HUES6 (cell line): ENCODE data around the gene PCSK5.

Source experiments
- H3K27ac ChIP-seq: 2 replicates; pipeline ENCODE4 v1.7.0; 2013; ENCODE audit warnings: low read depth, mild to moderate bottlenecking, low read length, inconsistent platforms
- H3K27me3 ChIP-seq: 2 replicates; pipeline ENCODE4 v1.6.1; 2013; ENCODE audit warnings: low read length; ENCODE audit not compliant: control insufficient read depth, insufficient read depth
- H3K36me3 ChIP-seq: 2 replicates; pipeline ENCODE4 v1.6.1; 2013; ENCODE audit warnings: low read length; ENCODE audit not compliant: control insufficient read depth, insufficient read depth
- H3K4me1 ChIP-seq: 2 replicates; pipeline ENCODE4 v1.6.1; 2013; ENCODE audit warnings: low read length; ENCODE audit not compliant: control insufficient read depth, insufficient read depth
- H3K4me3 ChIP-seq: 2 replicates; pipeline ENCODE4 v1.5.1; 2013; ENCODE audit warnings: low read depth, low read length
- H3K9ac ChIP-seq: one replicate; pipeline ENCODE4 v1.6.1; 2013; ENCODE audit warnings: mild to moderate bottlenecking, low read length
- H3K9me3 ChIP-seq: 2 replicates; pipeline ENCODE4 v1.6.1; 2013; ENCODE audit warnings: low read depth, low read length; ENCODE audit not compliant: control insufficient read depth, insufficient read depth

The PCSK5 gene

DNA sequence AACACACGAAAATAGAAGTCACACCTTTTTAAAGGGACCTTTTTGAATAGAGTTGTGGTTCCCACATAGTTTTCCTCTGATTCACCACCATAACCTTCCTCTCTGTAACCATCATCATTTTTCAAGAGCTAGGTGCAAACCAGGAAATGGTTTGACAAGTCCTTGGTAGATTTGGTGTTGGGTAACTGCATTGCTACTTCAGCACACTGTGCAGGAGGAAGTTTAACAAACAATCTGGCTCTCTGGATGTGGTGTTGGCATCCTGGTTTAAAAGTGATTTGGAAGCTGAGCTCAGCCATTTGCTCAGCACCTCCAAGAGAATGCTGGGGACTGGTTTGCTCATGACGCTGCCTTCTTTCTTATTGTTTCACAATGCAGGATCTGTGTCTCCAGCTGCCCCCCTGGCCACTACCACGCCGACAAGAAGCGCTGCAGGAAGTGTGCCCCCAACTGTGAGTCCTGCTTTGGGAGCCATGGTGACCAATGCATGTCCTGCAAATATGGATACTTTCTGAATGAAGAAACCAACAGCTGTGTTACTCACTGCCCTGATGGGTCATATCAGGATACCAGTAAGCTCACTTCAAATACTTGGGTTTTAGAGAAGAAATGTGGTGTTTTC is 290.7 kb downstream of the PCSK5 start:
- Histone ChIP-seq H3K27ac (no peak overlapping the region; the same call in 1 of the 2 replicates), H3K4me3 (peak overlapping the region; percentile 18; the same call in 1 of the 2 replicates), H3K9ac (peak overlapping the region; percentile 56), H3K9me3 (no peaks in the 10 kb centered on the region), H3K27me3 (no peaks in the 10 kb centered on the region), H3K4me1 (peaks cover 11% of the 10 kb centered on the region), H3K36me3 (peaks cover 3% of the 10 kb centered on the region; the same call in 1 of the 2 replicates)

DNA sequence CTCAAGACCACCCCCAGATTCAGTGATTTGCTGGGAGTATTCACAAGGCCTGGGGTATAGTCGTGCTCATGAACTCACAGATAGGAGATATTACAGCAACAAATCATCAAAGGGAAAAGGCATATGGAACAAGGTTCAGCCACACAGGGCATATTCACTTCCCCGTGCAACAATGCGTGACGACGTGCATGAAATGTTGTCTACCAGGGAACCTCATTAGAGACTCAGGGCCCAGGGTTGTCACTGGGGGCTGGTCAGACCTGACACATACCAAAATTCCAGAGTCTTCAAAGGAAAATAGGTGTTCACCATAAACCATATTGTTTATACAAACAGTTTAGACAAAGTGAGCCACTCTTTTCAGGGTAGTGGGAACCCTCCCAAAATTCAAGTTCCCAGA is 291.3 kb downstream of the PCSK5 start:
- Histone ChIP-seq H3K4me1 (peaks cover 11% of the 10 kb centered on the region), H3K9ac (no peak overlapping the region), H3K4me3 (no peak overlapping the region), H3K27ac (no peak overlapping the region; the same call in 1 of the 2 replicates), H3K36me3 (peaks cover 3% of the 10 kb centered on the region; the same call in 1 of the 2 replicates), H3K27me3 (no peaks in the 10 kb centered on the region), H3K9me3 (no peaks in the 10 kb centered on the region)

DNA sequence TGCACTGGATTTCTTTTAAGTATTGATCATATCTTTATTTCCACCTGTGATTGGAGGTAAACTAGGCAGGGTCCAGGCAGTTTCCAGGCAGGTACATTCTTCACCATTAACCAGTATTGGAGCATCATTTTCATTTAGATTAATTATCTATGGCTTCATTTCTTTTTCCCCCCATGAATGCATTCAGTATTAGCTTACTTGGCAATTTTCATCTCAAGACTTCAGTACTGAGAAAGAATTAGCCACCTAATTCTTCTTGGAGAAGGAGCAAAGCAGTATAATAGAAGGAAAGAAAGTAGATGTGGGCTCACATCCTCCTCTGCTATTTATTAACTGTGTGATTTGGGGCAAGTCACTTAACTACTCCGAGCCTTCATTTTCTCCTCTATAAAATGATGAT is 295.0 kb downstream of the PCSK5 start:
- Histone ChIP-seq H3K9ac (no peak overlapping the region), H3K9me3 (no peaks in the 10 kb centered on the region), H3K36me3 (peaks cover 6% of the 10 kb centered on the region; the same call in 1 of the 2 replicates), H3K4me3 (no peak overlapping the region), H3K27me3 (no peaks in the 10 kb centered on the region), H3K27ac (no peak overlapping the region), H3K4me1 (peaks cover 11% of the 10 kb centered on the region)

DNA sequence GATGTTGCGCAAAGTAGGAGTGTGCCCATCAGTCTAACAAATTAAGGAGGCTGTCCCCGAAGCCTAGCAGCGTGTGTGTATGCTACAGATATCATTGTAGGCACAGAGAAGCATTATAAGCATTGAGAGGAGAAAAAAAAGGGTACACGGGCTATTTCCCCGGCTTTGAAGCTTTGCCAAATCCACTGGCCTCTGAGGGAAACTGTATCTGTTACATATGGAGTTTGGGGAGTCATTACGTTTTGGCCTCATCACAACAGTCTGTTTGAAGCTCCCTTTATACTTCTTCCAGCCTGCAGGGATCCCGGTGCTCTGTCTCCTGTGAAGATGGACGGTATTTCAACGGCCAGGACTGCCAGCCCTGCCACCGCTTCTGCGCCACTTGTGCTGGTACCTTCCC is 297.8 kb downstream of the PCSK5 start:
- no peaks in the 10 kb centered on the region for H3K27me3 ChIP-seq

DNA sequence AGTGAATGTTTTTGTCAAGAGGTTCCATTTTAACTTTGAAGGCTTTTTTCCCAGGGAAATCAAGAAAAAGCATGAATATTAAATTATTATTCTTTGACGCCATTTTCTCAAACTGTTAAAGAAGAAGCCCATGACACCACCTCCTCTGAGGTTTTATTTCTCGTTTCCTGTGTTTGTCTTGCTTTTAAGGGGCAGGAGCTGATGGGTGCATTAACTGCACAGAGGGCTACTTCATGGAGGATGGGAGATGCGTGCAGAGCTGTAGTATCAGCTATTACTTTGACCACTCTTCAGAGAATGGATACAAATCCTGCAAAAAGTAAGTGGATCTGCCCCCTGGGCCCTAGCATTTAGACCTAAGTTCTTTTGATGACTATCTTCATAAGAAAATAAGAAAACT is 298.4 kb downstream of the PCSK5 start:
- Histone ChIP-seq H3K9me3 (no peaks in the 10 kb centered on the region), H3K27ac (no peak overlapping the region), H3K36me3 (0 out of 2 replicates have a peak, but pooled peaks cover 2% of the 10 kb centered on the region), H3K27me3 (no peaks in the 10 kb centered on the region), H3K9ac (no peak overlapping the region), H3K4me3 (no peak overlapping the region), H3K4me1 (no peaks in the 10 kb centered on the region)

More for the DNA sequence above, 297.8 kb downstream of the PCSK5 start:
- no peak overlapping the region for H3K9ac ChIP-seq
- no peaks in the 10 kb centered on the region for H3K4me1 ChIP-seq
- no peak overlapping the region for H3K4me3 ChIP-seq
- H3K36me3 ChIP-seq: 0 out of 2 replicates have a peak, but pooled peaks cover 4% of the 10 kb centered on the region
- no peaks in the 10 kb centered on the region for H3K9me3 ChIP-seq
- H3K27ac ChIP-seq: no peak overlapping the region

DNA sequence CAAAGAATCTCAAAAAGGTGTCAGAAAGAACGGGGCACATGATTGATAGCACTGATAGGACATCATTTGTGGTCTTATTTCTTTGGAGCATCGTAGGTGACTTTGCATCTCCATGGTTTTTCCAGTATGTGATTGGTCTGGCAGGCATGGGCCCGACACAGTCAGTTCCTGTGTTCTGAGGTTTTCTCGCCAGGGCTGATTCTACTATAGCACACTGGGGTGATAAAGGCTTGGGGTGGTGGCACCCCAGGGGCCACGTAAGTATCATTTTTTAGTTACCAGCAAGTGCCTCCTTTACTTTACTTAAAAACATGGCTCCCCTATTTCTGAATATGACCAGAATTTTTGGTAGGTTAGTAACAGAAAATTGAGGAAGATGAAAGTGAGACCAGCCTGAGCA is 301.0 kb downstream of the PCSK5 start:
- Histone ChIP-seq H3K27ac (no peak overlapping the region), H3K9me3 (no peaks in the 10 kb centered on the region), H3K27me3 (no peaks in the 10 kb centered on the region), H3K4me1 (no peaks in the 10 kb centered on the region), H3K4me3 (no peak overlapping the region), H3K36me3 (0 out of 2 replicates have a peak, but pooled peaks cover 2% of the 10 kb centered on the region), H3K9ac (no peak overlapping the region)

DNA sequence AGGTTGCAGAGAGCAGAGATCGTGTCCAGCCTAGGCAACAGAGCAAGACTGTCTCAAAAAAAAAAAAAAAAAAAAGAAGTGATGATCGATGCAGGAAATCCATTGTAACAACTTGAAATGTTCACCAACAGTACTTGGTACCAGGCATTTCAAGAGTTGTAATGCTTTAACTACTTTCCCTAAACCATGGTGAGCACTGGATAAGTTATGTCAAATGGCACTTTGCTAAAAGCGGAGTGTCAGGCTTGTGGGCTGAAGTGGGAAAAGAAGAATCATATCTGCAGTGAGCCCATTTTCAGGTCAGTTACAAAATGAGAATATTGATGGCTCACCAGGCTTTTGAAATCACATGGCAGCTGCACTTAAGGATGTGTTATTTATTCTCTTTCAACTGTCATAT is 301.5 kb downstream of the PCSK5 start:
- 0 out of 2 replicates have a peak, but pooled peaks cover 2% of the 10 kb centered on the region for H3K36me3 ChIP-seq
- no peak overlapping the region for H3K4me3 ChIP-seq
- H3K9ac ChIP-seq: no peak overlapping the region
- H3K27me3 ChIP-seq: no peaks in the 10 kb centered on the region
- H3K27ac ChIP-seq: no peak overlapping the region
- H3K4me1 ChIP-seq: no peaks in the 10 kb centered on the region
- no peaks in the 10 kb centered on the region for H3K9me3 ChIP-seq

DNA sequence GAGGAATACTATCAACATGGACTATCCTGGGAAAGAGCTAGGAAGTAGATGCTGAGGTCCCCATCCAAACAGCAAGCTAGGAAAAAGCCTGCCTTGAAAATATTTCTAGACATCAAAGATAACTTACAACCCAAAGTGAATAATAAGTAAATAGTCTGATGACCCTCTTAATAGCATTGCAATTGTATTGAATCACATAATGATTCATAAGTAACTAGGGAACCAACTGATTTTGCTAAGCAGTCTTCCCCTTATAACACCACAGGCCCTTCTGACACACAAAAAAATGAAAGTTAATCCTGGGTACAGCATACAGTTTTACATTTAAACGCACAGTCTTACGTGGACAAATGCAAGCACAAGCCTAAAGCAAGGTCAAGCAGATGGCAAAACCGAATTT is 304.4 kb downstream of the PCSK5 start:
- Histone ChIP-seq H3K9ac (no peak overlapping the region), H3K27me3 (no peaks in the 10 kb centered on the region), H3K27ac (no peak overlapping the region), H3K9me3 (no peaks in the 10 kb centered on the region), H3K36me3 (no peaks in the 10 kb centered on the region), H3K4me3 (no peak overlapping the region), H3K4me1 (no peaks in the 10 kb centered on the region)

DNA sequence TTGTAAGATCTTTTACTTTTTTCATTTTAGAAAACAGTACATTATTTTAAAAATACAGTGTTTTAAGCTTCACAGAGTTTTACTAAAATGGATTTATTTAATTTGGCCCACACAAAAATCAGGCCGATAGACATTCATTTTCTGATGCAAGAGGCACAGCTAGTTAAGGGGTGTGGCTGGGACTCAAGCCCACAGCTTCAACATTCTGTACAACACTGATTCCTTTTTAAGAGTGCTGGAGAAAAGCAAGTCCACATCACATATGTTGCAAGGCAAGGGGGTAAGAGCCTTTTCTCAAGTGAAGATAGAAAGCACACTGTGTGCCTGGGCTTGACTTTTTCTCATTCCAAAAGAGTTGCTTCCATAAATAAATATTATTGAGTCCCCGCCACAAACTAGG is 307.9 kb downstream of the PCSK5 start:
- H3K27ac ChIP-seq: no peak overlapping the region
- no peaks in the 10 kb centered on the region for H3K9me3 ChIP-seq

DNA sequence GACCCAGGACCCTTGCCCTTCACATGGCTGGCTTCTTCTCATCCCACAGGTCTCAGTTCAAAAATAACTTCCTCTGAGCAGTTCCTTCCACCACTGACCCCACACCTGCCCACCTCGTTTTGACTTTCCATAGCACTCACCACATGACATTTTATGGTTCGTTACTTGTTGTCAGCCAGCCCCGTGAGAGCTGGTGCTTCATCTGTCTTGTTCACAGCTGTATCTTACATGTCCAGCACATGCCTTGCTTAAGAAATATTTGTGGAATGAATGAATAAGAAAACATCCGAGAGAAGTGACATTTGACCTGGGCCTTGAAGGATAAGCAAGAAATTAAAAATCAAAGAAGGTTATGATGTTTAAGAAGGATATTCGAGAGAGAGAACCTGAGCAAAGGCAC is 309.8 kb downstream of the PCSK5 start:
- no peak overlapping the region for H3K4me3 ChIP-seq
- no peaks in the 10 kb centered on the region for H3K36me3 ChIP-seq
- H3K9ac ChIP-seq: no peak overlapping the region
- no peak overlapping the region for H3K27ac ChIP-seq
- H3K27me3 ChIP-seq: no peaks in the 10 kb centered on the region
- H3K9me3 ChIP-seq: no peaks in the 10 kb centered on the region
- H3K4me1 ChIP-seq: no peaks in the 10 kb centered on the region

More for the DNA sequence above, 307.9 kb downstream of the PCSK5 start:
- H3K27me3 ChIP-seq: no peaks in the 10 kb centered on the region
- H3K4me1 ChIP-seq: no peaks in the 10 kb centered on the region
- H3K9ac ChIP-seq: no peak overlapping the region
- no peaks in the 10 kb centered on the region for H3K36me3 ChIP-seq
- no peak overlapping the region for H3K4me3 ChIP-seq

DNA sequence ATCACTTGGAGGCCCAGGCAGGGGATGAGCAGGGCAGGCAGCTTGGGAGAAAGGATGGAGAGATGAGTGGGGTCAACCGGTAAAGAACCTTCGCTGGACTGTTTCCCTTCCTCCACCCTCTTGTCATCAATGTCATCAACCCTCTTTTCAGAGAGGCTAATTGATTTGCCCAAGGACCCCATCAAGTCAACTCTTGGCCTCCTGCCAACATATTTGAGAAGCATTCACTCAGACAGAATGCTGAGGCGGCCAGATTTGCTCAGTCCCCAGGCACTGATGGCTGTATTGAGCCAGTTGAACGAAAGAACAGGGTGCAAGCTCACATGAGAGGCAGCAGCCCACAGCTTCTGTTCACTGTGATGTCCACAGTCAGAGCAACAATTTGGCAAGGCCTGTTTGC is 310.3 kb downstream of the PCSK5 start:
- Histone ChIP-seq H3K4me1 (no peaks in the 10 kb centered on the region), H3K27ac (no peak overlapping the region), H3K27me3 (no peaks in the 10 kb centered on the region), H3K9ac (no peak overlapping the region), H3K4me3 (no peak overlapping the region), H3K36me3 (no peaks in the 10 kb centered on the region), H3K9me3 (no peaks in the 10 kb centered on the region)
